Stimulated activated CD4-positive, alpha-beta T cell treated with anti-CD3 and anti-CD28 coated beads, Interleukin-12 subunit alpha, Interleukin-12 subunit beta, amount 100 ng/mL, for 4 hours (primary cell): Measurements from ENCODE around the gene CHCT1.
"Not testable (repeated sequence)": the region's sequence is repeated elsewhere in the genome, so short reads cannot be mapped to it uniquely, and the experiment has no call there.

Experiments
- DNase-seq: peaks from one replicate; pipeline ENCODE4 v3.0.0-alpha.2; 2020

CHCT1 gene

DNA sequence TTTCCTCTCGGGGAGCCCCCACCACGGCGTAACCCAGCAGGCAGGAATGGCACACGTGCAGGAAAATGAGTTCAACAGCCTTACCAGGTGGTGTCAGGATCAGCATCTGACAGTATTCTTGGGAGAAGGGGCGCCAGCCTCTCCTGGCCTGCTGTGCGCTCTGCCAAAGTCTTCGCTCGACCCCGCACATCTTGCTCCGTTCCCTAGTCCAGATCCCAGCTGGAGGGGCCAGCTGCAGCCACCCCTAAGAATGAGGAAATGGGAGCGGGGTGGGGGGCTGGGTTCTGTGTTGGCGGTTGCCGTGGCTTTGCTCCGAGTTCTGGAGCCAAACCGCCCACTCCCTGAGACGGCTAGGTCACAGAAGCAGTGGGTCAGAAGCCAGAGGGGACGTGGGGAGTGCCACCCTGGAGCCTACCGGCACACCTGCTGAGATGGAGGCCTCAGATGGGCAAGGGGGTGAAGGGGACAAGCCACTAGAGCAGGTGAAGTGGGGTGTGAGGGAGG lies at the start of gene CHCT1:
Gene CHCT1, plus strand, starts transcription at position 328 of the 504 bp plus-strand sequence. Its CDS starts 104 bp downstream, at position 432.
- DNase-seq, result no peak

DNA sequence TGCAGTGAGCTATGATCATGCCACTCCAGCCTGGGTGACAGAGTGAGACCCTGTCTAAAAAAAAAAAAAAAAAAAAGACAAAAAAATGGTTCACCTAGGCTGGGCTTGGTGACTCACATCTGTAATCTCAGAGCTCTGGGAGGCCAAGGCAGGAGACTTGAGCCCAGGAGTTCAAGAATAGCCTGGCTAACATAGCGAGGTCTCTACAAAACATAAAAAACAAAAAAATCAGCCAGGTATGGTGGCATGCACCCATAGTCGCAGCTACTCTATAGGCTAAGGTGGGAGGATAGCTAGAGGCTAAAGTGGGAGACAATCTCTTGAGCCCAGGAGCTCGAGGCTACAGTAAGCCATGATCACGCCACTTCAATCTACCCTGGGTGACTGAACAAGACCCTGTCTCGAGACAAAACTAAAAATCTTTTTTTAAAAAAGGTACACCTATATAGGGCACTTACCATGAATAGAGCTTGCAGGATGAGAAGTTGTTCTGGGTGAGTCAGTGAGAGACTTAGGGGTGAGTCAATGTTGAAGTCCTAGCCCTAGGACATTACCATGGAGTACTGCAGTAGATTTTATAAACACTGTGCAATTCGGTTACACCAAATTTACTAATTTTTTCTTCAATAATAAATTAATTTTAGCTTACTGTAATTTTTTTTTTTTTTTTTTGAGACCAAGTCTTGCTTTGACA lies 49.4 kb upstream of the CHCT1 start:
- no peak for DNase-seq

DNA sequence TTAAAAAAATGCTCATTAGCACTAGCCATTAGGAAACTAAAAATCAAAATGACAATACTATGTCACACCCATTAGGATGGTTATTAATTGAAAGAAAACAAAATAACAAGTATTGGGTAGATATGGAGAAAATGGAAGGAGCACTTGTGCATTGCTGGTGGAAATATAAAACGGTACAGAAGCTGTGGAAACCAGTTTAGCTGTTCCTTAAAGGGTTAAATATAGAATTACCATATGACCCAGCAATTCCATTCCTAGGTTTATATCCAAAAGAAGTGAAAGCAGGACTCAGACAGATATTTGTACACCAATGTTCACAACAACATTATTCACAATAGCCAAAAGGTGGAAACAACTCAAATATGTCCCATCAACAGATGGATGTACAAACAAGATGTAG lies 44.1 kb upstream of the CHCT1 start:
- not testable (repeated sequence) for DNase-seq

DNA sequence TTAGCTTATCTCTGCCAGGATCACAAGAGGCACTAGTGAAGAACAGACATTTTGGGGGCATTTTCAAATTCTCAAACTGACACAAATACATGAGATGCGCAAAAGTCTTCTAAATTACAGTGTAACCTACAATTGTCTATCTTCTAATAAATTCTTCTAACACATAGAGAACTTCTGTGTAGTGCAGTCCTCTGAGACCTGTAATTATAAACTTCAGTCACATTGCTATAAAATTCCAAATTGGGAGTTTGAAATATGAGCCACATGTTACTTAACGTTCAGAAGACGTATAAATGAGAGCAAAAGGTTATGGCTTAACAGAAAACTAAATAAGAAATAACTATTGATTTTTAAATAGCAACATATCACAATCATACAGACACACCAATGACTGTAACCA lies 42.8 kb upstream of the CHCT1 start:
- not testable (repeated sequence) for DNase-seq

DNA sequence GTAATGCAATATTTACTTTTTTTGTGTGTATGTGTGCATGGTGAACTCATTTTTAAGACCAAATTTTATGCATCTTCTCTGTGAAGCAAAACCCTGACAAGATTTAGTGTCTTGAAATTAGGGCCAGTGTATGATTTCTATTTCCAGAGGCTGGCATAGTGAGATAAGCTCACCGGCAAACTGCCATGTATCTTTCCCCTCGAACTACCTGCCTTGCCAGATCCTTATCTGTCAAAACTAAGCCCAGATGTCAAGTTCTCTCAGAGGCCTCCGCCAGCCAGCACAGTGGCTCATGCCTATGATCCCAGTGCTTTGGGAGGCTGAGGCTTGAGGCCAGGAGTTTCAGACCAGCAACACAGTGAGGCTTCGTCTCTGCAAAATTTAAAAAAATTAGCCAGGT lies 40.3 kb upstream of the CHCT1 start:
- no peak for DNase-seq

DNA sequence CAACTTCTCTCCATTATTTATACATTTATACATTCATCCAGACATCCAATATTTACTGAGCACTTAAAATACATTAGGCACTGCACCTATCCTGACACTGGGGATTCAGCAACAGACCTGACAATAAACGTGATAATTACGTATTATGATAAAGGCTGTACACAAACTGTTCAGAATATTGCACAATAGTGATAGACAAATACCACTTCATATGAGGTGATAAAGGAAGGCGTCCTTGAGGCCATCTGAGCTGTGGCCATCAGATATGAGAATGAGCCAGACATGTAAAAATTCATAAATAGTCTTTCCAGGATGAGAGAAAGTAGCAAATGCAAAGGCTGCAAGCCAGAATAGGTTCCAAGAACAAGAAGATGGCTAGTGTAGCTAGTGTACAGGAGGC lies 38.9 kb upstream of the CHCT1 start:
- DNase-seq, result no peak

DNA sequence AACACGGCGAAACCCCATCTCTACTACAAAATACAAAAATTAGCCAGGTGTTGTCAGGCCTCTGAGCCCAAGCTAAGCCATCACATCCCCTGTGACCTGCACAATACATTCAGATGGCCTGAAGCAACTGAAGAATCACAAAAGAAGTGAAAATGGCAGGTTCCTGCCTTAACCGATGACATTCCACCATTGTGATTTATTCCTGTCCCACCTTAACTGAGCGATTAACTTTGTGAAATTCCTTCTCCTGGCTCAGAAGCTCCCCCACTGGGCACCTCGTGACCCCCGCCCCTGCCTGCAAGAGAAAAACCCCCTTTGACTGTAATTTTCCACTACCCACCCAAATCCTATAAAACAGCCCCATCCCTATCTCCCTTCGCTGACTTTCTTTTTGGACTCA lies 37.4 kb upstream of the CHCT1 start:
- DNase-seq, result not testable (repeated sequence)

DNA sequence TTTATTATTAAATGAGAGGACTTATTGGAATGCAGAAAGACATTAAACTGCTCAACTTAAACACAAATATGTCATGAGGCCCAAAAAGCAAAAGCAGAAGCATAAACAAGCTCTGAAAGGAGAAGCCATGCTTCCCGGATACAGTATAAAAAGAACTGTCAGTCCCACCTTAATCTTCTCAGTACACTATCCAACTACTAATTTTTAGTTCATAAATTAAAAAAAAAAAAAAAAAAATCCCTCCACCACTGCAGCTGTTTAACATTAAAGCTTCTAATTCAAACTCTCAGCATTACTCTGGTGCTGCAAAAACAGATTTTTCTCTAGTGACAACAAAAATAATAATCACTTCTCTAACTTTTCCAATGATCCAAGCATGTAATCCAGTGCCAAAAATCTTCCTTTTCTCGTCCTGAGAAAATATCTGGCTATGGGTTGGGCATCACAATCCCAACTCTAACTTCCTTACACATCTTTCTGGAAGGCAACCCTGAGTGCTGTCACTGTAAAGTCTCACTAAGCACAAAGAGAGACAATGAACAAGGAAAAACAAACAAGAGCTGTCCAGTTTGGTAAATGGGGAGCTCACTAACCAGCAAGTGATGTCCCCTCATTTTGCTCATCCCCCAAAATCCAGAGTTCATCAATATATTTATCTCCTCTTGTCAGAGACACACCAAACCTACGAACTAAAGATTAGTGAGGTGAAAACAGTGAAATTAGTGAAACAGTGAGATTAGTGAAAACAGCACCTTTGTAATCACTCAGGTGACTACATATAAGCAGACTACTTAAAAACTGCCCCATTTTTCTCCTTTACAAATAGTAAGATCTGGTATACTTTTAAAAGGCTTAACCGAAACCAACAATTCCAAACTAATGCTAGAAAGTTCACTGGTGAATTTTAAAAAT lies 35.9 kb upstream of the CHCT1 start:
- DNase-seq, result no peak

DNA sequence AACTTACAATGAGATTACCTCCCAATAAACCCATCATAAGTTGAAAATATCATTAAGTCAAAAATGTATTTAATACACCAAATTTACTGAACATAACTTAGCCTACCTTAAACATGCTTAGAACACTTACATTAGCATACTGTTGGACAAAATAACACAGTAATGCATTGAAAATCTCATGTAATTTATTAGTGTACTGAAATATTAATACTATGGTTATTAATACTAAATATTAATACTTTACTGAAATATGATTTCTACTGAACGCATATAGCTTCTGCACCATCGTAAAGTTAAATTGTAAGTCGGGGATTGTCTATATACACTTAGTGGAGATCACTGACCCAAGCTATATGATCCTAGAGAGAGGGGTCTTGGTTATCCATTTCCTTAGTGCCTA lies 34.6 kb upstream of the CHCT1 start:
- no peak for DNase-seq

DNA sequence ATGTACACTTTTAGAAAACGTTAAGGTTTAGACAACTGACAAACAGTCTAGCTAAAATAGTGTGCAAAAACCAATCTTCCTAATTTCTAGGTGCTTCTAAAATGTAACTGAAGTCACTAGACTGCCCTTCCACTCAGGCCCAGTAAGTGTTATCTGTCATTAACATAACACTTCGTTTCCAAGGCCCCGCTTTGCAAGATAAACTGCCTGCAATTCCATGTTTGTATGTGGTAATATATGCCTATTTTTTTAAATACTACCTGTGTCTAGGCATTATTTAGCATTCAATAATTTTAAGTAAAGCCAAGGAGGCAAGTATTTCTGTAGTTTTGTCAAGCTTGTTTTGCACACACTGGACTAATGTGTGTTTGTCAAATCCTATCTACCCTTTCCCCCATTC lies 33.5 kb upstream of the CHCT1 start:
- DNase-seq, result no peak

DNA sequence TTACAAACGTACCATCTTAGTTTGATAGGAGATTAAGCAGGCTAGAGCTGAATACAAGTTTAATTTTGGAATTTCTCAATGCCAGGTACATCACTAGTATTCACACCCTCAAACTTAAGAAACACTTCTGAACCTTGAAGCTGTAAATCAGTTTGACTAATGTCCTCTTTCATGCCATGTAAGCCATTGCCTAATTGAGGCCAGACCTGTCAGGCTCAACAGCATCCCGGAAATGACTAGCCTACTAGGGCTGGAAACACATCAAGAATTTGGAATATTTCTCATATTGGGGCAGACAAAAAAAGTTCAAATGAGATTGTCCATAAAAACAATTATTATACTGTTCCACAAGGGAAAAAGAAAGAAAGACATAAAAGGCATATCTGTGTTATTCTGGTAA lies 32.1 kb upstream of the CHCT1 start:
- DNase-seq, result no peak

DNA sequence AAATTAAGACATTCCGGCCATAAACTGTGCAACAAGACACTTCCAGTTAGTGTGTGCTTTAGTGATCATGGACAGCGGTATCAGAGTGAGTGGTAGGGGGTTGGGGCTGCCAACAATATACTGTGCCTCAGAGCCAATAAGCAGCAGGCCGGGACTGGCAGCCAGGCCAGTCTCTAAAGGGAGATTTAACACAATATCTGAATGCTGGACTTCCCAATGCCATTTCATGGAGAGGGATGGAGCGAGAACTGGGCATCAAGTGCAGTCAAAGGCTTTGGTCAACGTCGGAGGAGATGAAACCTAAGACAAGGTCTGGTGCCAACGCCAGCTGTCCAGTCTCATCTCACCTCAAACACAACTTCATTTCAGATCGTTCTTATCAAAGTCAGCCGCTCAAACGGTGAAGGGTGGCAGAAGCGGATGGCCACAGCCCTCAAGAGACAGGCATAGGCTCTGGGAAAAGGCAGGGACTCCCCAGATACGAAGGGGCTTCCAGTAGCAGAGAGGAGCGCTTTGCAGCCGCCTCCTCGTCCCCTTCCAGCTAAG lies 31.3 kb upstream of the CHCT1 start:
- peak; percentile 5 for DNase-seq

DNA sequence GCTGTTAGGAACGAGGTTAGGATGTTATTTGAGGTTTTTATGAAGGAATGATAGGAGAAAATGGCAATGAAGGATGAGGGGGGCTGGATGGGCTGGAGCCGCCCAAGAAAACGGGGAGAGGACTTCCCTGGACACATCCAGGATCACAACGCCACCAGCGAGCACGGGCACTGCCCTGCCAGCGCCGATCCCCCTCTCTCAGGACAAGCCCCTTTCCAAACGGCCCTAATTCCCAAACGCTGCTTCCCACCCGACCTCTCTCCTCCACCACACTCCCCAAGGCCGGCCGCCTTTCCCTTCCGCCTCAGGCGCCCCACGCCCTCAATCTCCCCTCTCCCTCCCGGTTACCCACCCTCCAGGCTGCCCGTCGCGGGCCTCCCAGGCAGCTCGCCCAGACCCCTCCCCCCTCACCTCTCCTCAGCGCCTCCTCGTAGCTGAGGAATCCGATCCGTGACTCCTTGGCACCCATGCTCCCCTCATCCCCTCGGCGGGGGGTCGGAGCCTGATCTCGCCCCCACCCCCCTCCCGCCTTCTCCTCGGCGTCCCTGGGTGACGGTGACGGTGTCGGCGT lies 30.7 kb upstream of the CHCT1 start:
- no peak for DNase-seq

DNA sequence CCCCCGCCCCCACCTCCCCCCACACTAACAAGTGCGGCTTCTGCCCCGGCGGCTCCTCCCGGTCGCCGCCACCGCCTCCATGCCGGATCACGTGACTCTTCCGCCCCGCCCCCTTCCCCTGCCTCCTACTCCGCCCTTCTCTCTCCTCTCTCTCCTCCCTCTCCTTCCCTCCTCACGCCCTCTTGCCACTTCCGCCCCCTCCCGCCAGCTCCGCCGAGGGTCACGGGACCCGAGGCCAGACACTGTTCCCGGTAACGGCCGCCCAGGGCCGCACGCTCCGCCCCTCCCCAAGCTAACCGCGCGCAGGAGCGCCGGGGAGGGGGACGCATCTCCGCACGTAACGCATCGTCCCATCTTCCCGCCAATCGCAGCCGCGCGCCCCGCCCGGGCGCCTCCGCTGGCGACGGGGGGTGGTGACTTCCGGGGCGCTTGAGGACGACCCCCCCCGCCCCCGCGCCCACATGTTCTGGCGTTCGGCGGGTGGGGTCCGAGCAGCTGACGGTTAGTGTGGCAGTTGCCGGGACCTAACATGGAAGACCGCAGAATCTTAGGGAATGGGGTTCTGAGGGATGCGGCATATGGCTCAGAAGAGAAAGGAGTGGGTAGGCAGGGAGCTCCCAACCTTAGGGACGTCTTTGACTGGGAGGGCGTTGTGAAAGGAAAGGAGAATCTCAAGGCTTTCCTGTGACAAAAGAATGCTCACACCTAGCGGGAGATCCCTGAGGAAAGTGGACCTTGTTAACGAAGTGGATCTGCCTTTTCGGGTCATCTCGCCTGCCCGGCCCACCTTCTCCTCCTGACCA lies 30.0 kb upstream of the CHCT1 start, which contains the start of gene USP32:
Gene USP32, minus strand, starts transcription at position 92 of the 803 bp plus-strand sequence. CDS start 194 bp downstream, outside the sequence.
- peak; percentile 99 for DNase-seq

DNA sequence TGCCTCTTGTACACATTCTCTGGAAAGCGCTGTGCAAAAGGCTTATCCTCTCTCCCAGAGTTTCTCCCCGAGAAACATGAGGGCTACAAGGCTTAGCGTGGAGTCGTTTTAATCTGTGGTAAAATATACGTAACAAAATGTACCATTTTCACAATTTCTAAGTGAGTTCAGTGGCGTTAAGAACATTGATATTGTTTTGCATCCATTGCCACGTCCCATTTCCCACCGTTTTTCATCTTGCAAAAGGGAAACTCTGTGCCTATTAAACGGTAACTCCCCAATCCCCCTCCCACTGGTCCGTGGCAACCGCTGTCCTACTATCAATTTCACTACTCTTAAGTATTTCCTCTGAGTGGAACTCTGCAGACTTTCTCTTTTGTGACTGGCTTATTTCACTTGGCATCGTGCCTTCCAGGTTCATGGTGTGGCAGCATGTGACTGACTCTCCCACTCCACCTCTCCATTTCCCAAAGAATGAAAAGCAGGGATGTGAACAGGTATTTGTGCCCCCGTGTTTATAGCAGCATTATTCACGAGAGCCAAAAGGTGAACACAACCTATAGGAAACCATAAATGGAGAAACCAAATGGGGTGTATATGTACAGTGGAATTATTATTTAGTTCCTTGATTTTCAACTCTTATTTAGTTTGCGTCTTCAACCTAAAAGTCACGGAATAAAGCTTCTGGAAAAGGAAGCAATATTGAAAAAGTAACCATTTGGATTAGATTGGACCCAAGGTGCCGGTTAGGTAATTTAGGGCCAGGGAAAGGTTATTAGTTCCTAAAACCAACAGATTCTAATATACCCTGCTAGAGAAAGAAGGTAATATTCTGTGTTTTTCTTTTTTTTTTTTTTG lies 29.2 kb upstream of the CHCT1 start:
- peak; percentile 16 for DNase-seq

DNA sequence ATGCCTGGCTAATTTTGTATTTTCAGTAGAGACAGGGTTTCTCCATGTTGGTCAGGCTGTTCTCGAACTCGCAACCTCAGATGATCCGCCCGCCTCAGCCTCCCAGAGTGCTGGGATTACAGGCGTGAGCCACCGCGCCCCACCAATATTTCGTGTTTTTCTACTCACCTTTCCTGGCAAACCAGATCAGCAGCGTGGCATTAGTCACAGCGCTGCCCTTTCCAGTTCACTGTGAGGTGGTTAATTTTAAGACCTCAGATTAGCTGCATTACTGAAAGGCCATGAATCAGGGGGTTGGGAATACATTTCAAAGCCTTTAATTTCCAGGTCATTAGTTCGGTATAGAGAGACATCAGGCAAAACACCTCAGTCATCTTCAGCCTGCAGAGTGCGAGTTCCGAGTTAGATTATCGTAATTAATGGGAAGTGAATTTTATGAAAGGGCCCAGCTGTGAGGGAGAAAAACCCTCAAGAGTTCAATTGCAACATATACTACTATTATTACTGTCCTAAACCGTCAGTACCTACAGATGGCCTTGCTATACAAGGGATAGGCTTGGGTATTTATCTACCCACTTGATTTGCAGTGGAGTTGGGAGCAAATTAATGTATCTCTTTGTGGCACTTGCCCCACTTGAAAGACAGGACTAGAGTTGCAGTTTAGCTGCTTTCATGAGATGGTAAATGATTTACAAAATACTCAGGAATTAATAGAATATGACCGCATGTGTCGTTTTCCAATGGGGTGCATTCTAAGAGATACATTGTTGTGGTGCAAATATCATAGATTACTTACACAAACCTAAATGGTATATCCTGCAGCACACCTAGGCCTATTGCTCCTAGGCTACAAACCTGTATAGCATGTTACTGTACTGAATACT lies 28.2 kb upstream of the CHCT1 start:
- DNase-seq, result no peak

DNA sequence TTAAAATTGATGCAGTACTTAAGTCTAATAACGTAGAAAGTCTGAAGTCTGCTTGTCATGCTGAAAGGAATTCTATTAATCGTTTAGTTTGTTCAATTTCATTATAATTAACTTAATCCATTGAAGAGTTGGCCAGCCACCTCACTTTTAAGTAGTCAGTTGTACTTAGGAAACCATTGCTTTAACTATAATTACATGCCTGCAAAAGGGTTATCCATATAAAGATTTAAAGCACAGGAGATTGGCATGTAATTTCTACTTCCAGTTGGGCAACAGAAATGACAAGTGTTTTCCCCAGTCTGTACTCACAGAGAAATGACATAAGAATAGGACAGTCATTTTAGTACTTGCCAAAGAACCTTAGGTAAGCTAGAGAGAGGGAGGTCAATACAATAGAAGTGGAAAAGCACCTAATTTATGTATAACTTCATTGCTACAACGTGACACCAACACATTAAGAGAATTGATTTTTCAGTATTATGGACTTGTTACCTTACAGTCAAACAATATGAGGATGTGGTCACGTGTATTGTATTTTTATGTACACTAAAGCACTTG lies 26.7 kb upstream of the CHCT1 start:
- no peak for DNase-seq

DNA sequence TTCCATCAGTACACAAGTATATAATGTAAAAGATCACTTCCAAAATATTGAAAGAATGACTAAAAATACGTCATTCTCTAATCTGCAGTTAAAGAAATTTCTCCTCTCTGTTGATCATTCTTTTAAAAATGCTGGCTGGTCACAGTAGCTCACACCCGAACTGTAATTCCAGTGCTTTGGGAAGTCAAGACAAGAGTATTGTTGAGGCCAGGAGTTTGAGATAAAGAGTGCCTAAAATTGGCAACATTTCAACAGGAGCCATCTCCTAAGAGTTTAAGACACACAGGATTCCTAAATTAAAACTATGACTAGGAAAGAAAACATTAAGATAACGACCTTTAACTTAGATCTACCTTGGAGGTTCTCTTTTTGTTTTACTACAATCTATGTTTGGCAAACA lies 25.9 kb upstream of the CHCT1 start:
- DNase-seq, result no peak

DNA sequence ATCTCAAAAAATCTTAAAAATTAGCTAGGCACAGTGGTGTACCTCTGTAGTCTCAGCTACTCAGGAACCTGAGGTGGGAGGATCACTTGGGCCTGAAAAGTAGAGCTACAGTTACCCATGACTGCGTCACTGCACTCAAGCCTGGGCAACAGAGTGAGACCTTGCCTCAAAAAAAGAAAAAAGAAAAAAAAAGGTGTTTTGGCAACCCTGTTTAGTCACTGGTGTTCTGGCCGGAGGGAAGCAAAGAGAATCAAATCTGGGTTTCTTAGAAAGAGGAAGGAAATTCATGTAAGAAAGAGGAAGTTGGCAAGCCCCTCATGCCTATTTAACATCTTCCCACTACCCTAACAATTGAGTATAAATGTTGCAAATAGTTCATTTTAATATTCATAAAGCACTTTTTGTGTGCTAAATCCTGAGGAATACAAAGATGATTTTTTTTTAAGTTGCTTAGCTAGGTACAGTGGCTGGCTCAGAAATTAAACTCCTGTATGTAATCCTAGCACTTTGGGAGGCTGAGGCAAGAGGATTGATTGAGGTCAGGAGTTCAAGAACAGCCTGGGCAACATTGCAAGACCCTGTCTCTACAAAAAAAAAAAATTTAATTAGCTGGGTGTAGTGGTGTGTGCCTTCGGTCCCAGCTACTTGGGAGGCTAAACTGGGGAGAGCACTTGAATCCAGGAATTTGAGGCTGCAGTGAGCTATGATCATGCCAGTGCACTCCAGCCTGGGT lies 23.9 kb upstream of the CHCT1 start:
- no peak for DNase-seq
